Activated naive CD4-positive, alpha-beta T cell (primary cell): ENCODE measurements around the gene C1orf94.

ENCODE experiments used
- DNase-seq, 4 experiments: peaks; one replicate each; lab custom pipeline; 2025; lab: John Stamatoyannopoulos, UW

Gene C1orf94, protein sequence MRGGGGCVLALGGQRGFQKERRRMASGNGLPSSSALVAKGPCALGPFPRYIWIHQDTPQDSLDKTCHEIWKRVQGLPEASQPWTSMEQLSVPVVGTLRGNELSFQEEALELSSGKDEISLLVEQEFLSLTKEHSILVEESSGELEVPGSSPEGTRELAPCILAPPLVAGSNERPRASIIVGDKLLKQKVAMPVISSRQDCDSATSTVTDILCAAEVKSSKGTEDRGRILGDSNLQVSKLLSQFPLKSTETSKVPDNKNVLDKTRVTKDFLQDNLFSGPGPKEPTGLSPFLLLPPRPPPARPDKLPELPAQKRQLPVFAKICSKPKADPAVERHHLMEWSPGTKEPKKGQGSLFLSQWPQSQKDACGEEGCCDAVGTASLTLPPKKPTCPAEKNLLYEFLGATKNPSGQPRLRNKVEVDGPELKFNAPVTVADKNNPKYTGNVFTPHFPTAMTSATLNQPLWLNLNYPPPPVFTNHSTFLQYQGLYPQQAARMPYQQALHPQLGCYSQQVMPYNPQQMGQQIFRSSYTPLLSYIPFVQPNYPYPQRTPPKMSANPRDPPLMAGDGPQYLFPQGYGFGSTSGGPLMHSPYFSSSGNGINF

GRCh38 chr1:34176830-34177603 lies at the start of gene C1orf94:
Gene C1orf94, plus strand, starts transcription at chr1:34176907. Its CDS starts 883 bp downstream, at chr1:34177790.
- no peak for DNase-seq

DNA sequence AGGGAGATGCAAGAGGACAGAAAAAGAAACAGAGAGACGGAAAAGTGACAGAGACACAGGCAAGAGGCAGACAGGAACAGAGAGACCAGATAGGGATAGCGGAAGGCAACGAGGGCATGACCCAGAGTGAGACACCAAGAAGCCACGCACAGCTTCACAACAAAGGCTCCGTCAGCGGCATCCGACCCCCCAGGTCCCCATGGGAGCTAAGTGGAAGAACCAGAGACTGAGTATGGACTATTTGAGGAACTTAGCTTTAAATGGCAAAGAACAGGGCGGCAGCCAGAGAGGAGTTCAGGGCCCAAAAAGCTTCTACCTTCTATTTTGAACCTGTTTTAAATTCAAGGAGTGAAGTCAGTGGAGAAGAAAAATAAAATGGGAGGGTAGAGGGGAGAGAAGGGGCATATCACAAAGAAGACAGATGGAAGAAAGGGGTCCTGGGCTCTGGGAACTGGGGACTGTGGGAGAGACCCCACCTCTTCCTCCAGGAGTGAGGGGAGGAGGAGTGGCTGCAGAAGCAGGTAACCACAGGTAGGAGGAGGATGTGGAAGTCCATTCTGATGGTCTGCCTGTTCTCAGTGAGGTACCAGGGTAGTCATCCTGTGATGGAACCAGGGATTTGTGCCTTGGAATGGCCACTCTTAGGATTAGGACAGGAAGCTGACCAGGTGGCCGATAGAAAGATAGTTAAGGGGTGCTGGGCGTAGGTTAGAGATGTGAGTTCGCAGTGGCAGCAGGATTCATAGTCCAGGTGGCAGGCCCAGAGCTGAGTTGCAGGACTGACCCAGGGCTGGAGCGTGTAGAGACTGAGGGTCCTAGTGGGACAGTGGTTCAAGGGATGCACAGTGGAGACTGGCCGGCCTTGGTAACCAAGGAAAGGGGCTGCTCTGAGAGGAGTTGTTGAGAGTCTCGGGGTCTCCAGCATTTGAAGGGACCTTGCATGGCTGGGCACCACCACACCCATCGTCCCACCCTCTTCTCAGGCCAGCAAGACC lies 49.4 kb upstream of the C1orf94 start:
- no peak for DNase-seq

GRCh38 chr1:34128186-34128889 lies 48.4 kb upstream of the C1orf94 start:
- DNase-seq, result no peak

DNA sequence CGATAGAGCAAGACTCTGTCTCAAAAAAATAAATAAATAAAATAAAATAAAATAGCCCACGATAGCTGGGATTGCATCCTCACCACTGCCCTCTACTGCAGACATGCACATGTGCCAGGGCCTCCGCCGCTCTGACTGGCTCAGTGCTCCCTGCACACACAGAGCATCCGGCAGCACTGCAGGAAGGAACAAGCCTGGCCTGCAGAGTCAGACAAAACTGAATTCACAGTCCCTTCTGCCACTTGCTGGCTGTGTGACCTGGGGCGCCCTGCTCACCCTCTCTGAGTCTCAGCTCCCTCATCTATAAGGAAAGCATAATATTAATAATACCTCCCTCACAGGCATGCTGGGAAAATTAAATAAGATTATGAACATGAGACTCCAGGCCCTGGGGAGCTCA lies 47.1 kb upstream of the C1orf94 start:
- no peak for DNase-seq

DNA sequence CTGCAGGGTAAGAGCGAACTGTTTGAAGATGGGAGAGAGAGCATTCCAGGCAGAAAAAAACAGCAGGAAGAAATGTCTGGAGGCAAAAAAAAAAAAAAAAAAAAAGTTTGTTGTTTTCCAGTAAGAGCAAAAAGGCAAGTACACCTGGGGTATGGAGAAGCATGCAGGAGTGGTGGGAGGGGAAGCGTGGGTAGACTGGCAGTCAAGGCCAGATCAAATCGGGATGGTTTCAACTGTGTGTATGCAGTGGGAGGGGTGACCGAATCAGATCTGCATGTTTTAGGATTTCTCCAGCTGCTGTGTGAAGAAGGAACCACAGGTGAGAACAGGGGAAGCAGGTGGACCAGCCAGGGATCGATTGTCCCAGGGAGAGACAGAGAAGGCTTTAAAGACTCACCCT lies 46.4 kb upstream of the C1orf94 start:
- DNase-seq, result no peak

GRCh38 chr1:34131396-34132160 lies 45.1 kb upstream of the C1orf94 start:
- DNase-seq, result no peak

- no peak for DNase-seq
Measured at GRCh38 chr1:34132161-34132420, 44.6 kb upstream of the C1orf94 start.

DNA sequence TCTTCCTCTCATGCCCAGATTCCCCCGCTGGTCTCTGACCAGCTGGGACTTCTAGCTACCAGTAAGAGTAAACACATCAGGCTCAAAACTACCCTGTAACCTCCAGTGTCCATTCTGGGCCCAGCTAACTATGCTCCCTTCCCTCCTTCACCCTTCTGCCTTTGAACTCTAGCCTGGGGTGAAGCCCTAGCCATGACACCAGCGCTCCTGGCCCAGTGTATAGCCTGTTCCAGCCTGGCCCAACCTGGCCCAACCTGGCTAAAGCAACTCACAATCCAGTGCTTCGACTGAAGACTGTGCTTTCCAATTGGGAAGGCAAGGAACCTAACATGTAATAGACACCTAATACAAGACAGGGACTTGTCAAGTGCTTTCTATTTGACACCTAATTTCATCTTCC lies 39.3 kb upstream of the C1orf94 start:
- no peak for DNase-seq

GRCh38 chr1:34140011-34140676 lies 36.6 kb upstream of the C1orf94 start:
- no peak for DNase-seq

DNA sequence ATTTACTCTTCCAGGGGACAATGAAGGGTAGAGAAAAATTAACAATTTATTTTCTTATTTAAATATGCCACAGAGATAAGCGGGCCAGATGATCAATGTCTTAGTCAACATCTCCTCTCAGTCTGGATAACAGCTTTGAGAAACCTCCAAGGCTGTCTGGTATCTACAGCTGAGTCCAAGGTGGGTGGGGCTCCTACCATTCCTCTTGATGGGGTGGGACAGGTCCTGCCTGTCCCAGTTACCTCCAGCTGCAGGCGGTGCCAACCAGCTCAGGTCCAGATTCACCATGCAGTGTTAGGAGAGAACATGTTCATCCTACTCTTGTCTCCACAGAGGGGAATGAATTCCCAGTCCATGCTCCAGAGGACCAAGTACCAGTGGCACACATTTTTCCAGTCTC lies 32.7 kb upstream of the C1orf94 start:
- DNase-seq, result no peak

GRCh38 chr1:34144766-34145165 lies 31.9 kb upstream of the C1orf94 start:
- no peak for DNase-seq

DNA sequence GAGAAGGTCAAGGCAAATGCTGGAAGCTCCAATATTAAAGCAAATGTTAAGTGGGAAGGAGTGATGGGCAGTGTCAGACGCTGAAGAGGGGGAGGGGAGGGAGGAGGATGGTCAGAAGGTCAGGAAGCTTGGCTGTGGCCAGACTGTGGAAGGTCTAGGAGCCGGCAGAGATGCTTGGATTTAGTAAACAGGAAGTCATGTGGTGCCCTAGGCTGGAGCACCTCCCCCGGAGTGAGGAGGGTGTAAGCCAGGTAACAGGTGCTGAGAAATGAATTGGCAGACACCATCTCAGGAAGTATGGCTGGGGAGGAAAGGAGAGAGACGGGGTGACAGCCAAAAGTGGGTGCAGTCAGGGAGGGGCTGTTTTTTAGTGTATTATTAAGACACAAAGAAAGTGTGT lies 29.4 kb upstream of the C1orf94 start:
- no peak for DNase-seq

GRCh38 chr1:34149501-34149900 lies 27.2 kb upstream of the C1orf94 start:
- DNase-seq, result no peak

- no peak for DNase-seq
Measured at GRCh38 chr1:34153246-34153645, 23.5 kb upstream of the C1orf94 start.

DNA sequence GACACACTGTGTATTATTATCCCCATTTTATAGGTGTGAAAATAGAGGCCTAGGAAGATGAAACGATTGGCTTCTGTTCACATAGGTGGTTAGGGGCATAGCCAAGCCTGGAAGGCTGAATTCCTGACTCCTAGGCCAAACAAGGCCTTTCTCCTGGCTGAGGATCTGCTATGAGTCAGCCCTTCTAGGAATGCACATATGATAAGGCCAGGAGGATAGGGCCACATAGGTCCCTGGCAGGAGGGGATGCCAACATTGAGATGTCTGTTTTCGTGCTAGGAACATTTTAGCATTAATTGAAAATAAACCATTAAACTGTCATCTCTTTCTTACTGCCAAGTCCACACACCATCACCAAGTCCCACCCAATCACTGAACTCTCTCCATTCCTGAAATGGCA lies 20.8 kb upstream of the C1orf94 start:
- DNase-seq, result no peak

DNA sequence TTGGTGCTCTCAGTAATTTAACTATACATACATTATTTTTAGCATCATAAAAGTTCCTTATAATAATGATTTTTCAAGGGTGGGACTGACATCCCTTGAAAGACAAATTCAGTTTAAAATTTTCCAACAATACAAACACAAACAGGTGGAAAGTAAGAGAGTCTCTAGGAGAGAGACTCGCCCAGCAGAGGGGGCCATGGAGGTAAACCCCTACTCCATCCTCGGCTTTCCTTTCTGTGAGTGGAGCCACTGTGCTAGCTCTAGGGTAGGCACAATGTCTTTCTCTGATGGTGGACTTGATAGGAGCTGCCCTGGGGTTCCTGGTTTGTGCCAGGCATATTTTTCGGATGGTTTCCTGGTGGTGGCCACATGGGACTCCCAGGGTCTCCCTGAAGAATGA lies 20.0 kb upstream of the C1orf94 start:
- DNase-seq, result no peak

DNA sequence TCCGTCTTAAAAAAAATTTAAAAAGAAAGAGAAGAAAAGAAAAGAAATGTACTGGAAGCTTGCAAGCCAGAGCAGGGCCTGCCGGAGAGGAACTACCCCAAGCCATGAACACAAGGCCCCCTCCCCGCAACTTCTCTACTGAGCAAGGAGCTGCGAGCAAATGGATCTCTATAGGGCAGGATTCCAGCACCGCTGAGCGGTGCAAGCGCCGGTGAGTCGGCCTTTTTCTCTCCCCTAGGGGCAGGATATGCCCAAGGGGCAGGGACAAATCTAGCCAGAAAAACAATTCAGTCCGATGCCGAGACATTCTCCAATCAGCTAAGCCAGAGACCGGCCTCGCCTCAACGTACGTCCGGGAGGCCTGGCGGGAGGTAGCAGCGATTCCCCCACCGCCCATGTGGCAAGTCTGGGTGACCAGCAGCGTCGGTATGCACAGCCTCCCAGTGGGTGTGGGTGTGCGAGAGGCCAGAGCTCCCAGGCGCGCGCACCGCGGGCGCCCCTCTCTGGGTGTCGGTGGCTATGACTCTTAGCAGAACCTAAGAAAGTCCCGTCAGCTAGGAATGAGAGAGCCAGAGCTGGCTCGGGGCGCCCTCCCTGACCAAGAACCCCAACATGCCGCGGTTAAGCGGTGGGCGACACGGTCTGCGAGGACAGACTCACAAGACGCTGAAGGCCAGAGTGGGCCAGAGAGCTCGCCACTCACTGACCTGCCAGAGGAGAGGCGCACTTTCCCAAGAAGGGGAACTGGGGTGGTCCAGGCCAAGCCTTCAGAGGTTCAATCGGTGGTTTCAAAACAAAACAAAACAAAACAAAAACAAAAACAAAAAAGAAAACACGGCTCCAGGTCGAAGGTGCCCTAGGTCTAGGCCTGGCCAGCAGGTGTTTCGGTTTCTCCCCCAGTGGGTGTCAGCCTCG lies 13.6 kb upstream of the C1orf94 start:
- DNase-seq, result no peak

DNA sequence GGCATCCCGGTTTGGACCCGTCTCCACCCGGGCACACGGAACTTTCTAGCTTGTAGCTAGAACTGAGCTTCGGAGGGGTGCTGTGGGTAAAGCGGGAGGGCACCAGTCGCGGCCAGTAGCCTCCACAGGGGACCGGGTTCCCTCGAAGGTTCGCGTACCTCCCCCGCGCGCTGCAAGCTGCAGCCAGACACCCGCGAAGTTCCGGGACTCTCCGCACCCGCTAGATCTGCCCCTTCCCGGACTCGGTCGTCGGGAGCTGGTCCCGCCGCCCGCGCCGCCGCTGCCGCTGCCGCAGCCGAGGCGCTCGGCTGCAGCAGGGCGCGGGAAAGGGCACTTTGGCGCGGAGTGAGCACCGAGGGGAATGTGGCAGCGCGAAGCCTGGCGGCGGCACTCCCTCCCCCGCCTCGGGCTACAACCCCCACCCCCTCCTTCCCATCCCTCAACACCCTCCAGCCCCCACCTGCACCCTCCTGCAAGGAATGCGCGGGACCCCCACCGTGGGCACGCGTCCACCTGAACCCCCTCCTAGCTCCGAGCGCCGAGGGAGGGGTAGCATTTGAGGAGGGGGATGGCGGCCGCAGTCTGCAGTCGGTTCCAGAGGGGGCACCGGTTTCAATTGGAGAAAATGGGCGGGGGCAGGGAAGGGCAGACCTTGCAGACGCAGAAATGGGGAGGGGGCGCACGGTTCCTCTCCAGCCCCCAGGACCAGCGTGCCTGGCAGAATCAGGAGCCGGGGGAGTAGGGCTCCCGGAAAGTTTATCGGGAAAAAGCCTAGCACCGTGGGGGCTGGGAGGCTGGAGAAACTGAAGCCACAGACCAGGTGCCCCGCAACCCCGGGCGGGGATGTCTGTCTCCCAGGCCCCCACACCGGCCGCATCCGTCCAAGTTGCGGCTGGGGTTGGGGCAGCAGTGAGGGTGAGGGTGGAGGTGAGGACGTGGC lies 12.6 kb upstream of the C1orf94 start:
- DNase-seq, result no peak
